H9 (cell line): ENCODE data around the gene LIPC. TPM values are rescaled to one million over a fixed set of nuclear protein-coding genes. Genes with fewer than 3 reads are reported as not detected.

Experiments
- DNase-seq: peaks from one replicate; pipeline ENCODE4 v3.0.0-alpha.2; 2017
- H2AFZ ChIP-seq: one replicate; pipeline ENCODE4 v1.6.1; 2013; ENCODE audit warnings: mild to moderate bottlenecking, low read length, control low read depth, moderate library complexity
- H2AK5ac ChIP-seq: 2 replicates; pipeline ENCODE4 v1.6.1; 2013; ENCODE audit warnings: low read length, control low read depth, mixed read lengths; ENCODE audit not compliant: insufficient read length
- H2BK120ac ChIP-seq: one replicate; pipeline ENCODE4 v1.6.1; 2013; ENCODE audit warnings: low read depth, mild to moderate bottlenecking, low read length, control low read depth, inconsistent platforms; ENCODE audit not compliant: poor library complexity, severe bottlenecking
- H2BK12ac ChIP-seq: 2 replicates; pipeline ENCODE4 v1.6.1; 2013; ENCODE audit warnings: low read length, control low read depth, mixed read lengths, low read depth; ENCODE audit not compliant: insufficient read length
- H2BK15ac ChIP-seq: 2 replicates; pipeline ENCODE4 v1.6.1; 2013; ENCODE audit warnings: low read depth, low read length, control low read depth
- H2BK20ac ChIP-seq: one replicate; pipeline ENCODE4 v1.6.1; 2013; ENCODE audit warnings: low read depth, mild to moderate bottlenecking, low read length, control low read depth, inconsistent platforms; ENCODE audit not compliant: poor library complexity, severe bottlenecking
- H2BK5ac ChIP-seq: 2 replicates; pipeline ENCODE4 v1.6.1; 2013; ENCODE audit warnings: low read length, control low read depth, mixed read lengths; ENCODE audit not compliant: insufficient read length
- H3K14ac ChIP-seq: 2 replicates; pipeline ENCODE4 v1.6.1; 2013; ENCODE audit warnings: low read length, control low read depth; ENCODE audit not compliant: insufficient read depth
- H3K18ac ChIP-seq: 2 replicates; pipeline ENCODE4 v1.6.1; 2013; ENCODE audit warnings: low read depth, mild to moderate bottlenecking, mixed read lengths, low read length, control low read depth; ENCODE audit not compliant: insufficient read length
- H3K23ac ChIP-seq: 2 replicates; pipeline ENCODE4 v1.6.1; 2013; ENCODE audit warnings: low read length, control low read depth, mixed read lengths, low read depth; ENCODE audit not compliant: insufficient read length
- H3K23me2 ChIP-seq: 2 replicates; pipeline ENCODE4 v1.6.1; 2013; ENCODE audit warnings: low read depth, mild to moderate bottlenecking, mixed read lengths, low read length, control low read depth; ENCODE audit not compliant: insufficient read length, poor library complexity, severe bottlenecking
- H3K27ac ChIP-seq: 2 replicates; pipeline ENCODE4 v1.5.1; 2013; ENCODE audit warnings: low read length, control low read depth, mixed read lengths, low read depth; ENCODE audit not compliant: insufficient read length
- H3K27me3 ChIP-seq: 2 replicates; pipeline ENCODE4 v1.6.1; 2013; ENCODE audit warnings: low read length, control low read depth, inconsistent platforms; ENCODE audit not compliant: insufficient read depth
- H3K4ac ChIP-seq: 2 replicates; pipeline ENCODE4 v1.6.1; 2013; ENCODE audit warnings: low read depth, mild to moderate bottlenecking, control low read depth, inconsistent platforms, low read length, moderate library complexity
- H3K4me1 ChIP-seq: 2 replicates; pipeline ENCODE4 v1.6.1; 2013; ENCODE audit warnings: low read length, control low read depth, inconsistent platforms; ENCODE audit not compliant: insufficient read depth
- H3K4me2 ChIP-seq: 2 replicates; pipeline ENCODE4 v1.6.1; 2013; ENCODE audit warnings: low read length, control low read depth, mixed read lengths; ENCODE audit not compliant: insufficient read length, insufficient read depth
- H3K56ac ChIP-seq: 2 replicates; pipeline ENCODE4 v1.6.1; 2013; ENCODE audit warnings: low read depth, mild to moderate bottlenecking, mixed read lengths, low read length, control low read depth; ENCODE audit not compliant: insufficient read length
- H3K79me1 ChIP-seq: 2 replicates; pipeline ENCODE4 v1.6.1; 2013; ENCODE audit warnings: low read depth, mild to moderate bottlenecking, moderate library complexity, low read length, control low read depth, inconsistent platforms; ENCODE audit not compliant: insufficient read depth, poor library complexity, severe bottlenecking
- H3K79me2 ChIP-seq: 2 replicates; pipeline ENCODE4 v1.6.1; 2013; ENCODE audit warnings: low read length, control low read depth, inconsistent platforms; ENCODE audit not compliant: insufficient read depth
- H3K9ac ChIP-seq: 2 replicates; pipeline ENCODE4 v1.6.1; 2013; ENCODE audit warnings: low read length, control low read depth, mixed read lengths; ENCODE audit not compliant: insufficient read length; ENCODE audit errors: extremely low read depth
- H3K9me3 ChIP-seq: one replicate; pipeline ENCODE4 v1.6.1; 2013; ENCODE audit warnings: low read depth, low read length, inconsistent platforms; ENCODE audit not compliant: control insufficient read depth
- H3T11ph ChIP-seq: one replicate; pipeline ENCODE4 v1.6.1; 2013; ENCODE audit warnings: mild to moderate bottlenecking, low read length, control low read depth, inconsistent platforms
- H4K20me1 ChIP-seq: one replicate; pipeline ENCODE4 v1.6.1; 2013; ENCODE audit not compliant: control insufficient read depth, insufficient read length, insufficient read depth
- H4K5ac ChIP-seq: 2 replicates; pipeline ENCODE4 v1.6.1; 2013; ENCODE audit warnings: low read depth, mild to moderate bottlenecking, mixed read lengths, low read length, control low read depth; ENCODE audit not compliant: insufficient read length
- H4K8ac ChIP-seq: replicated peaks from 2 replicates; pipeline ENCODE4 v1.6.1; 2013; ENCODE audit warnings: low read length, control low read depth, mixed read lengths, low read depth; ENCODE audit not compliant: insufficient read length
- H4K91ac ChIP-seq: 2 replicates; pipeline ENCODE4 v1.6.1; 2013; ENCODE audit warnings: low read depth, mild to moderate bottlenecking, moderate library complexity, mixed read lengths, low read length, control low read depth; ENCODE audit not compliant: insufficient read length
- H3K27ac Mint-ChIP-seq, 3 experiments: 2 replicates in 2 of 3; 3 replicates in 1 of 3; pipeline ENCODE4 v1.8.0; 2020 to 2021; ENCODE audit warnings: mixed read lengths in 3 of 3, mild to moderate bottlenecking in 1 of 3, moderate library complexity in 1 of 3
- H3K27me3 Mint-ChIP-seq: 2 replicates; pipeline ENCODE4 v1.8.0; 2021; ENCODE audit warnings: low read depth, mild to moderate bottlenecking, moderate library complexity, mixed read lengths
- H3K36me3 Mint-ChIP-seq, 3 experiments: 2 replicates in 2 of 3; 3 replicates in 1 of 3; pipeline ENCODE4 v1.8.0; 2020 to 2021; ENCODE audit warnings: low read depth in 3 of 3, mixed read lengths in 3 of 3; ENCODE audit not compliant: insufficient read depth in 1 of 3
- H3K4me1 Mint-ChIP-seq, 2 experiments: 2 replicates each; pipeline ENCODE4 v1.8.0; 2020; ENCODE audit warnings: mixed read lengths in 2 of 2
- H3K4me3 Mint-ChIP-seq, 2 experiments: 2 replicates in 1 of 2; 3 replicates in 1 of 2; pipeline ENCODE4 v1.8.0; 2020 to 2021; ENCODE audit warnings: mild to moderate bottlenecking in 2 of 2, mixed read lengths in 2 of 2, moderate library complexity in 1 of 2
- H3K9me3 Mint-ChIP-seq, 2 experiments: 2 replicates in 1 of 2; 3 replicates in 1 of 2; pipeline ENCODE4 v1.8.0; 2020; ENCODE audit warnings: mild to moderate bottlenecking in 2 of 2, mixed read lengths in 2 of 2, moderate library complexity in 1 of 2
- whole genome bisulfite sequencing: extraction: QIAGEN DNeasy Blood & Tissue Kit; methylation state at CpG from one replicate; pipeline ENCODE4 v1.1.7; 2013; ENCODE audit warnings: missing lambda C conversion rate, low lambda C conversion rate, mixed read lengths; ENCODE audit not compliant: insufficient read length; ENCODE audit errors: extremely low coverage; 5-methylcytosine and 5-hydroxymethylcytosine counted together
- total RNA-seq: library from RNA; stranded (reverse); gene quantifications from 2 replicates; pipeline ENCODE4 v1.2.1, GENCODE V29; 2021
- TF ChIP-seq, protein P1 (sequence below): fragments of 200-600 bp; sonication (generic); conservative IDR thresholded peaks from 3 replicates; pipeline ENCODE4 v1.8.0; 2021; ENCODE audit warnings: antibody characterized with exemption, mild to moderate bottlenecking

LIPC gene
- total RNA-seq, 1 experiment from 2014 or later = not detected

DNA sequence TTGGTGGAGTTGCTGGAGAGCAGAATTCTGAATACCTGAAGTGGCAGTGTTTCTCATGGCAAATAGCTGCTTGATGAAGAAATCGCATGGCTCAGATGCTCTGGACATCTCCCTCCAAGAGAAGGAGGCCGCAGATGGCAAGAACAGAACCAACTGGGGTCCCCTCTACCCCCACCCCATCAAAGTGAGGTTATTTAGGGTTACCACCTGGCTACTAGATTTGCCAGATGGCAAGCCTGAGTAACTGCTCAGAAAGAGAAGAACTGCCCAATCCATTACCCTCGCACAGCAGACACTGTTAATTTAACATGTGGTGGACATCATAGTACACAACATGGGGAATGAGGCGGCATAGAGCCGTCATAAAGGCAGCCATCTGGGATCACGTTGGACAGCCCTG, 30.5 kb upstream of the LIPC start:
- no peak overlapping the region for H2AFZ ChIP-seq
- H3K27ac Mint-ChIP-seq = no peak overlapping the region
- H4K8ac ChIP-seq = no peak overlapping the region
- H3K23ac ChIP-seq = no peak overlapping the region
- no peaks in the 10 kb centered on the region for H3K27me3 ChIP-seq
- no peak overlapping the region for H2AK5ac ChIP-seq
- H3K4me2 ChIP-seq = no peak overlapping the region
- no peaks in the 10 kb centered on the region; a peak in 1 of 5 replicates for H3K9me3 Mint-ChIP-seq
- no peaks in the 10 kb centered on the region for H4K20me1 ChIP-seq
- no peak overlapping the region for H3T11ph ChIP-seq
- no peaks in the 10 kb centered on the region for H3K23me2 ChIP-seq
- no peak overlapping the region for H4K91ac ChIP-seq
- H3K9ac ChIP-seq = no peak overlapping the region
- DNase-seq = no peak
- no peak overlapping the region for H2BK20ac ChIP-seq
- H3K36me3 Mint-ChIP-seq = no peaks in the 10 kb centered on the region
- no peak overlapping the region for H3K14ac ChIP-seq
- no peak overlapping the region for H3K27ac ChIP-seq
- no peak overlapping the region for H2BK12ac ChIP-seq
- H3K4me3 Mint-ChIP-seq = no peak overlapping the region
- H2BK120ac ChIP-seq = no peak overlapping the region
- H3K4me1 Mint-ChIP-seq = peaks cover 8 to 9% of the 10 kb centered on the region in 2 experiments; a peak in 3 of 4 replicates
- no peaks in the 10 kb centered on the region for H3K79me2 ChIP-seq
- TF ChIP-seq, protein P1, sequence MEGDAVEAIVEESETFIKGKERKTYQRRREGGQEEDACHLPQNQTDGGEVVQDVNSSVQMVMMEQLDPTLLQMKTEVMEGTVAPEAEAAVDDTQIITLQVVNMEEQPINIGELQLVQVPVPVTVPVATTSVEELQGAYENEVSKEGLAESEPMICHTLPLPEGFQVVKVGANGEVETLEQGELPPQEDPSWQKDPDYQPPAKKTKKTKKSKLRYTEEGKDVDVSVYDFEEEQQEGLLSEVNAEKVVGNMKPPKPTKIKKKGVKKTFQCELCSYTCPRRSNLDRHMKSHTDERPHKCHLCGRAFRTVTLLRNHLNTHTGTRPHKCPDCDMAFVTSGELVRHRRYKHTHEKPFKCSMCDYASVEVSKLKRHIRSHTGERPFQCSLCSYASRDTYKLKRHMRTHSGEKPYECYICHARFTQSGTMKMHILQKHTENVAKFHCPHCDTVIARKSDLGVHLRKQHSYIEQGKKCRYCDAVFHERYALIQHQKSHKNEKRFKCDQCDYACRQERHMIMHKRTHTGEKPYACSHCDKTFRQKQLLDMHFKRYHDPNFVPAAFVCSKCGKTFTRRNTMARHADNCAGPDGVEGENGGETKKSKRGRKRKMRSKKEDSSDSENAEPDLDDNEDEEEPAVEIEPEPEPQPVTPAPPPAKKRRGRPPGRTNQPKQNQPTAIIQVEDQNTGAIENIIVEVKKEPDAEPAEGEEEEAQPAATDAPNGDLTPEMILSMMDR = no peak
- no peaks in the 10 kb centered on the region for H3K79me1 ChIP-seq
- no peak overlapping the region for H2BK5ac ChIP-seq
- H4K5ac ChIP-seq = no peak overlapping the region
- no peak overlapping the region for H3K56ac ChIP-seq
- no peaks in the 10 kb centered on the region for H3K4me1 ChIP-seq
- H3K18ac ChIP-seq = no peak overlapping the region
- no peak overlapping the region for H2BK15ac ChIP-seq
- H3K27me3 Mint-ChIP-seq = peaks cover 2% of the 10 kb centered on the region; the same call in 1 of the 2 replicates
- H3K9me3 ChIP-seq = no peaks in the 10 kb centered on the region
- H3K4ac ChIP-seq = no peak overlapping the region
- WGBS = no CpG with 5 or more reads among the region's 6 CpGs
